ENCODE measurements around the gene BAZ2B.
A peak's percentile ranks its signal among the peaks of the same experiment; 100 is the strongest.
"Not testable (repeated sequence)": the region's sequence is repeated elsewhere in the genome, so short reads cannot be mapped to it uniquely, and the experiment has no call there.

BAZ2B gene, protein sequence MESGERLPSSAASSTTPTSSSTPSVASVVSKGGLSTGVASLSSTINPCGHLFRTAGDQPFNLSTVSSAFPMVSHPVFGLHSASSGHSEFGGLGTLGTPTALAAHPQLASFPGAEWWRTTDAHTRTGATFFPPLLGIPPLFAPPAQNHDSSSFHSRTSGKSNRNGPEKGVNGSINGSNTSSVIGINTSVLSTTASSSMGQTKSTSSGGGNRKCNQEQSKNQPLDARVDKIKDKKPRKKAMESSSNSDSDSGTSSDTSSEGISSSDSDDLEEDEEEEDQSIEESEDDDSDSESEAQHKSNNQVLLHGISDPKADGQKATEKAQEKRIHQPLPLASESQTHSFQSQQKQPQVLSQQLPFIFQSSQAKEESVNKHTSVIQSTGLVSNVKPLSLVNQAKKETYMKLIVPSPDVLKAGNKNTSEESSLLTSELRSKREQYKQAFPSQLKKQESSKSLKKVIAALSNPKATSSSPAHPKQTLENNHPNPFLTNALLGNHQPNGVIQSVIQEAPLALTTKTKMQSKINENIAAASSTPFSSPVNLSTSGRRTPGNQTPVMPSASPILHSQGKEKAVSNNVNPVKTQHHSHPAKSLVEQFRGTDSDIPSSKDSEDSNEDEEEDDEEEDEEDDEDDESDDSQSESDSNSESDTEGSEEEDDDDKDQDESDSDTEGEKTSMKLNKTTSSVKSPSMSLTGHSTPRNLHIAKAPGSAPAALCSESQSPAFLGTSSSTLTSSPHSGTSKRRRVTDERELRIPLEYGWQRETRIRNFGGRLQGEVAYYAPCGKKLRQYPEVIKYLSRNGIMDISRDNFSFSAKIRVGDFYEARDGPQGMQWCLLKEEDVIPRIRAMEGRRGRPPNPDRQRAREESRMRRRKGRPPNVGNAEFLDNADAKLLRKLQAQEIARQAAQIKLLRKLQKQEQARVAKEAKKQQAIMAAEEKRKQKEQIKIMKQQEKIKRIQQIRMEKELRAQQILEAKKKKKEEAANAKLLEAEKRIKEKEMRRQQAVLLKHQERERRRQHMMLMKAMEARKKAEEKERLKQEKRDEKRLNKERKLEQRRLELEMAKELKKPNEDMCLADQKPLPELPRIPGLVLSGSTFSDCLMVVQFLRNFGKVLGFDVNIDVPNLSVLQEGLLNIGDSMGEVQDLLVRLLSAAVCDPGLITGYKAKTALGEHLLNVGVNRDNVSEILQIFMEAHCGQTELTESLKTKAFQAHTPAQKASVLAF (N-terminal part only)

DNA sequence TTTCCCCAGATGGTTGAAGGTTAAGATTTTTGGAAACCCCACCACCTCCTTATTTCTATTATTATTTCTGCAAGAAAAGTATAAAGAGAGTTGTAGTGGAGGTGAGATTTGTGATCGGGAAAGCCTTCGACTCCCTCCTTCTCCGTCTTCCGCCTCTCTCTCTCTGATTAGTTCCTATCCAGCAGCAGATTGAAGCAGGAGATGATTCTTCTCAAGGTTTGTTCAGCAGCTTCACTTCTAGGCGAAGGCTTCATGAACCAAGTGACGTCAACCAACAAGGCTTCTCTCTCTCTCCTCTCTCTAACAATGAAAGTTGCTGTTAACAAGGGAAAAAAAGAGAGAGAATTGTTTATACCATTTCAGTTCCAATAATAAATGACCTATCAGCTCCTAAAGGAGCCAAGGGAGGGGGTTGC is at the start of gene BAZ2B:
TSS of gene BAZ2B (minus strand) at position 263 of the 416 bp plus-strand sequence. CDS start 137,829 bp downstream, outside the sequence.
- DNase-seq = peak; percentile 12

DNA sequence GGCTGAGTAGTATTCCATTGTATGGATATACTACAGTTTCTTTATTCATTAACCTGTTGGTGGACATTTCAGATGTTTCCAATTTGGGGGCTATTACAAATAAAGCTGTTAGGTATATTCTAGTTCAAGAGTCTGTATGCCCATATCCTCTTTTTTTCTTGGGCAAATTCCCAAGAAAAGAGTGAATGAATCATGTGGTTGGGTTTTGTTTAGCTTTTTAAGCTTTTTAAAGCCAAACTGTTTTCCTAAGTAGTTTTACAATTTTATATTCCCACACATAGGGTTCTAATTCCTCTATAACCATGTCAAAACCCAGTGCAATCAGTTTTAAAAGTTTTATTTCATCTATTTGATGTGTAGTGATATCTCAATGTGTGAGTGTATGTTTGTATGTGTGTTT is 44.9 kb upstream of the BAZ2B start:
- DNase-seq = no peak

GRCh38 chr2:159658881-159659873 is 42.8 kb upstream of the BAZ2B start:
- no peak for DNase-seq

DNA sequence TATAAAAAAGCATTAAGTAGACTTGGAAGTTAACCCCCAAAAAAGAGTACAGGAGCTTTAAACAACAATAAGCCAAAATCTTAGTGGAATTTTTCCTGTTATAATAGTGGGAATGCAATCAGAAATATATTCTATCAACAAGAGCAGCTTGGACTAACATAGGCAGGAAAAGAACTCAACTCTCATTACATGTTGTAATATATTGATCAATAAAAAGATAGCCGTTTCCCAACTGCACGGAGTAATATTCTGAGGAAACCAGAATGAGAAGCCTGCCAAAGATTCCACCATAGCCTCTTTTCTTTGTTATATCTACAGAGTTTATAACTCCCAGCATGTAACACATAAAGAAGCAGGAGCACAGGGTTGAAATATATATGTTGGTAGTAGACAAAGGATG is 37.6 kb upstream of the BAZ2B start:
- no peak for DNase-seq

- DNase-seq = no peak
These were observed 35.5 kb upstream of the BAZ2B start for GRCh38 chr2:159651884-159652283.

GRCh38 chr2:159650574-159650973 is 34.2 kb upstream of the BAZ2B start:
- DNase-seq = no peak

- no peak for DNase-seq
These were observed 32.3 kb upstream of the BAZ2B start for GRCh38 chr2:159648643-159649042.

DNA sequence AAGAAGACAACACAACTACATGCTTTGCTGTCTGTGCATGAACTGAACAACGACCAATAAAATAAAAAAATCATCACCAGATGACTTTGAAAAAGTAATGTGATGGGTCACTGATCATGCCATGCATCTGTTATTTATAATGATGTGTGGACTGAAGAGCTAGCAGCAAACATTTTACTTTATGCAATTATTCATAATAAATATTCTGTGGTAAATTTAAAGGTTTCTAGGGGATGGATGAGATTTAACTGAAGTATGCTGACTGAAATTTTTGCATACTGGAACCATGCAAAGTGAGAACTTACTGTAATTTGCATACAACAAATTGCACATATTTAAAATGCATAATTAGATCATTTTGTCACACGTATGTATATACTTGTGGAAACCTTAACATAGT is 31.3 kb upstream of the BAZ2B start:
- DNase-seq = no peak

GRCh38 chr2:159640176-159640575 is 23.8 kb upstream of the BAZ2B start:
- no peak for DNase-seq

DNA sequence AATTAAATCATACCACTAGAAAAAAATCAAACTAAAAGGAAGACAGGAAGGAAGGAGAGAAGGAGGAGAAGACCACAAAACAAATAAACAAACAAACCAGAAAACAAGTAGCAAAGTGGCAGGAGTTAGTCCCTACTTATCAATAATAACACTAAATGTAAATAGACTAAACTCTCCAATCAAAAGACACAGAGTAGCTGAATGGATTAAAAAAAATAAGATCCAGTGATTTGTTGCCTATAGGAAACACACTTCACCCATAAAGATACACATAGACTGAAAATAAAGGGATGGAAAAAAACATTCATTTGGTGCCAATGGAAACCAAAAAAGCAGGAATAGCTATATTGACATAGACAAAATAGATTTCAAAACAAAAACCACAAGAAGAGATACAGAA is 23.4 kb upstream of the BAZ2B start:
- no peak for DNase-seq

DNA sequence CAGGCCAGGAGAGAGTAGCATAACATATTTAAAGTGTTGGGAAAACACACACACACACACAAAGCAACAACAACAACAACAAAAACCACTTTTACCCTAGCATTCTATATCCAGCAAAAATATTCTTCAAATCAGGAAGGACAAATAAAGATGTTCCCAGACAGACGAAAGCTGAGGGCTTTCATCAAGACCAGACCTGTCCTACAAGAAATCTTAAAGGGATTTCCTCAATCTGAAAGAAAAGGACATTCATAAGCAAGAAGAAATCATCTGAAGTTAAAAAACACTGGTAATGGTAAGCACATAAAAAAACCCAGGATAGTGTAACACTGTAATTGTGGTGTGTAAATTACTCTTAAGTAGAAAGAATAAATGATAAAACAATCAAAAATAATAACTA is 22.7 kb upstream of the BAZ2B start:
- no peak for DNase-seq

GRCh38 chr2:159637988-159638501 is 21.7 kb upstream of the BAZ2B start:
- no peak for DNase-seq

DNA sequence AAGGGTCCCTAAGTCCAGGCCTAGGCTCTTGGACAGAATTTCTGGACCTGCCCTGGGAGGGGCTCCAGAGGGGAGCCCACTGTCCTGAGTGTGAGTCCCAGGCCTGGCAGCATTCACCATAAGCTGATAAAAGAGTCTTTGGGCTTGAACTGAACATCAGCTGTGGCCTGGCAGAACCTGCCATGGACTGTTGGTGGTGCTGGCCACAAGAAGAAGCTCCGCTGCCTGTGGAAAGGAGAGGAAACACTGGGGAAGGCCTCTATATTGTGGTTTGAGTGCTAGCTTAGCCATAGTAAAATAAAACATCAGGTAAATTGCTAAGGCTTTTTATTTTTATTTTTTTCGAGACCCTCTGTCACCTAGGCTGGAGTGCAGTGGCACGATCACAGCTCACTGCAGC is 20.9 kb upstream of the BAZ2B start:
- DNase-seq = no peak

- no peak for DNase-seq
These were observed 18.9 kb upstream of the BAZ2B start for GRCh38 chr2:159635006-159635789.

- no peak for DNase-seq
These were observed 16.9 kb upstream of the BAZ2B start for GRCh38 chr2:159633219-159633618.

DNA sequence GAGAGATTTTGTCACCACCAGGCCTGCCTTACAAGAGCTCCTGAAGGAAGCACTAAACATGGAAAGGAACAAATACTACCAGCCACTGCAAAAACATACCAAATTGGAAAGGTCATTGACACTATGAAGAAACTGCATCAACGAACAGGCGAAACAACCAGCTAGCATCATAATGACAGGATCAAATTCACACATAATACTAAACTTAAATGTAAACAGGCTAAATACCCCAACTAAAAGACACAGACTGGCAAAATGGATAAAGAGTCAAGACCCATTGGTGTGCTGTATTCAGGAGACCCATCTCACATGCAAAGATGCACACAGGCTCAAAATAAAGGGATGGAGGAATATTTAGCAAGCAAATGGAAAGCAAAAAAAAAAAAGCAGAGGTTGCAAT is 9.3 kb upstream of the BAZ2B start:
- not testable (repeated sequence) for DNase-seq

DNA sequence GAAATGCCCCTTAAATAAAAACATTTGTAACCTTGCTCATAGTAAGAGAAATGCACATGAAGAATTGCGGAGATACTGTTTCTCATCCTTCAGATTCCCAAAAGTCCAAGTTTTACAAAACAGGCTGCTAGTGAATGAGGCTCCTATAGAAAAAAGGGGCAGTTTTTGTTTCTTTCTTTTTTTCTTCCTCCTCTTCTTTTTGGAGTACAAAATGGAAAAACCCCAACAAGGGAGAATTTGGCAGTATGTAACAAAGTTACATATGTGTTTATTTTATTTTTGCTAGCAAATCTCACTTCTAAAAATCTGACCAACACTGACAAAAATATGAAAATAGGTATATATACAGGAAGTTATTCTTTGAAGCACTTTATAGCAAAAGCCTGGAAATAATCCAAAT is 7.1 kb upstream of the BAZ2B start:
- DNase-seq = no peak

- no peak for DNase-seq
These were observed 6.6 kb upstream of the BAZ2B start for GRCh38 chr2:159622966-159623365.

DNA sequence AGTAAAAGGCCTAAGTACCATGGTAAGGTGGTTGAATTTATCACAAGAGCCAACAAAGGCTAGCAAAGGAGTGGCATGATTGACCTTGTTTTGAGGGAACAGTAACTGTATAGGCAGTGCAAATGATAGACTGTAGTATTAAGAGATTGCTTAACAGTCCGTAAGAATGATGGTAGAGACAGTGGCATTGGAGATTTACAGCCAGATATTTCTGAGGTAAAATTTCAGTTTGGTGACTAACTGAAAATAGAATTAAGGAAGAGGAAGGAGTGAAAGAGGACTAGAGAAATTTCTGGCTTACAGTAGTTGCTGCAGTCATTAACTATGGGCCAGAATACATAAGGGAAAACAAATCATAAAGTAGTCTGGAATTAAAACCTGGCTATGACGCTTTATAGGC is 4.4 kb upstream of the BAZ2B start:
- DNase-seq = no peak

DNA sequence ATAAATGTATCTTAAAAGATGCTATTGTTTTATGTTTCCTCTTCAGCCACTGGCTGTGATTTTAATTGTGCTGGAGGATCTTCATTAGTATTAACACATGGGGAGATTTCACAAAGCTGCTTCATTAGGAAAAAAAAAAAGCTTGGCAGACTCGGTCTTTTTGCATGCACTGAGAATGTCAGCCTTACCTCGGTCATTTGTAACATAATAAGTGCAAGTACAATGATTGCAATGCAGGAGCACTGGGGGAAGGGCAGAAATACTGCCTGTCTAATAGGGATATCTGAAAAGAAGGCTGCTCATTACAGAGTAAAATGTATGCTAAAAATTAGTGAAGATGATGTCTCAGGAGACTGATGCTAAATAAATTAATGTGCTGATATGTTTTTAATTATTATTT is 1.3 kb upstream of the BAZ2B start:
- DNase-seq = no peak

- no peak for DNase-seq
These were observed 752 bp upstream of the BAZ2B start for GRCh38 chr2:159617100-159617499.

Measured in activated CD4-positive, alpha-beta T cell treated with anti-CD3 and anti-CD28 coated beads, Interleukin-2, Interleukin-6, amounts not matched to agents 100 ng/mL and 50 ng/mL, durations not matched to agents 16 hours and 8 hours (primary cell).